NT2/D1 (cell line): ENCODE measurements around the gene ARID5A.
"Not testable (repeated sequence)": the region's sequence is repeated elsewhere in the genome, so short reads cannot be mapped to it uniquely, and the experiment has no call there.

Experiments used
- DNase-seq: peaks from one replicate; pipeline ENCODE4 v3.0.0-alpha.2; 2011; ENCODE audit warnings: low read depth, low spot score
- H3K27me3 ChIP-seq: 2 replicates; pipeline ENCODE4 v1.6.0; 2011; ENCODE audit warnings: mild to moderate bottlenecking; ENCODE audit not compliant: insufficient read length, insufficient read depth
- H3K36me3 ChIP-seq: 2 replicates; pipeline ENCODE4 v1.6.1; 2011; ENCODE audit warnings: mild to moderate bottlenecking, low read length, mixed read lengths; ENCODE audit not compliant: insufficient read depth, insufficient read length
- H3K4me1 ChIP-seq: 2 replicates; pipeline ENCODE4 v1.5.1; 2011; ENCODE audit not compliant: insufficient read depth, insufficient read length
- H3K4me3 ChIP-seq: 2 replicates; pipeline ENCODE4 v1.5.1; 2011; ENCODE audit warnings: low read depth; ENCODE audit not compliant: insufficient read length
- H3K9ac ChIP-seq: 2 replicates; pipeline ENCODE4 v1.6.0; 2011; ENCODE audit warnings: low read depth; ENCODE audit not compliant: insufficient read length
- H3K9me3 ChIP-seq: 2 replicates; pipeline ENCODE4 v1.5.1; 2011; ENCODE audit warnings: mild to moderate bottlenecking, low read length; ENCODE audit not compliant: insufficient read depth
- SUZ12 ChIP-seq: IDR thresholded peaks from 2 replicates; pipeline ENCODE4 v1.6.1; 2011; ENCODE audit not compliant: insufficient read length, insufficient read depth; ENCODE audit errors: extremely low read depth
- YY1 ChIP-seq: IDR thresholded peaks from 2 replicates; pipeline ENCODE4 v1.6.1; 2011; ENCODE audit not compliant: insufficient read length, insufficient read depth
- ZNF274 ChIP-seq: IDR thresholded peaks from 2 replicates; pipeline ENCODE4 v1.6.1; 2011; ENCODE audit warnings: mild to moderate bottlenecking, low read depth, low read length

The ARID5A gene

DNA sequence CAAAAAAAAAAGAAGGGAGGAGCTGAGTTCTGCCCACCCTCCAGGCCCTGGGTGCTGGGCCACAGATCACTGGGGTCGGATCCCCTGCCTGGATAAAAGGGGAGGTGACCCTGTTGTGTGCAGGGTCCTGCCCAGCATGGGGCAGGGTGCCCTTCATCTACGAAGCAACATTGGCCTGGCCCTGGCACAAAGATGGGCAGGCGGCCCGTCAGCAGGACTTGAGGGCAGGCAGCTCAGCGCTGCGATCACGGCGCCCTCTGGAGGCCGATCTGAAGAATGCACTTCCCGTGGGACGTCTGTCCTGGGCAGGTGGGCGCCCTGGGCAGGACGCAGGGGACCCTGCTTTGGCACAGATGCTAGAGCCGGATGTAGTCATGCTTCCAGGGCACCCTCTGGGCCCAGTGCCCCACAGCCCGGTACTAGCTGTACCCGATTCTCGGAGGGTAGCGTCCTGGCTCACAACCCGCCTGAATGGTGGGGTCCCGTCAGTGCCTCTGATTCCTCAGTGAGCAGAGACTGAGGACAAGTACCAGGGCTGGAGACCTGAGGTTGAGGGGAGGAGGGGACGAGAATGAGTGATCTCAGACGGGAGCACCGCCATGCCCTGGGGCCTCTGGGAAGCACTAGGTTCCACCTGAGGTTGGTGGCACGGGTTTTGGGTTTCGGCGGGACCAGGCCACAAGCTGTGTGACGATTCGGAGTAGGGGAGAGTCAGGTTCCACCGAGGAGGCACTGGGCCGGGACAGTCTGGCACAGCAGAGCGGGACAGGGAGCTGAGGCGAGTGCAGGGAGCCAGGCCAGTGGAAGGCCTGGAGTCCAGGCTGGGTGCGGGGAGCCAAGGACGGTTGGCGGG, 18.0 kb downstream of the ARID5A start:
- peaks cover 22% of the 10 kb centered on the region for H3K4me1 ChIP-seq
- no peak overlapping the region for H3K4me3 ChIP-seq
- TF ChIP-seq ZNF274 (no peak), SUZ12 (no peak), YY1 (no peak)
- no peak overlapping the region for H3K9ac ChIP-seq
- no peaks in the 10 kb centered on the region for H3K27me3 ChIP-seq
- H3K36me3 ChIP-seq: peaks cover 32% of the 10 kb centered on the region
- DNase-seq: no peak
- peaks cover 4% of the 10 kb centered on the region; the same call in 1 of the 2 replicates for H3K9me3 ChIP-seq

- H3K4me1 ChIP-seq: peaks cover 20% of the 10 kb centered on the region
- H3K9me3 ChIP-seq: peaks cover 4% of the 10 kb centered on the region; the same call in 1 of the 2 replicates
- peaks cover 29% of the 10 kb centered on the region for H3K36me3 ChIP-seq
- DNase-seq: no peak
- no peak overlapping the region for H3K9ac ChIP-seq
- H3K4me3 ChIP-seq: no peak overlapping the region
- no peak for TF ChIP-seq SUZ12
- no peak for TF ChIP-seq ZNF274
- no peak for TF ChIP-seq YY1
- no peaks in the 10 kb centered on the region for H3K27me3 ChIP-seq
These were observed 18.6 kb downstream of the ARID5A start for GRCh38 chr2:96555146-96555610.

DNA sequence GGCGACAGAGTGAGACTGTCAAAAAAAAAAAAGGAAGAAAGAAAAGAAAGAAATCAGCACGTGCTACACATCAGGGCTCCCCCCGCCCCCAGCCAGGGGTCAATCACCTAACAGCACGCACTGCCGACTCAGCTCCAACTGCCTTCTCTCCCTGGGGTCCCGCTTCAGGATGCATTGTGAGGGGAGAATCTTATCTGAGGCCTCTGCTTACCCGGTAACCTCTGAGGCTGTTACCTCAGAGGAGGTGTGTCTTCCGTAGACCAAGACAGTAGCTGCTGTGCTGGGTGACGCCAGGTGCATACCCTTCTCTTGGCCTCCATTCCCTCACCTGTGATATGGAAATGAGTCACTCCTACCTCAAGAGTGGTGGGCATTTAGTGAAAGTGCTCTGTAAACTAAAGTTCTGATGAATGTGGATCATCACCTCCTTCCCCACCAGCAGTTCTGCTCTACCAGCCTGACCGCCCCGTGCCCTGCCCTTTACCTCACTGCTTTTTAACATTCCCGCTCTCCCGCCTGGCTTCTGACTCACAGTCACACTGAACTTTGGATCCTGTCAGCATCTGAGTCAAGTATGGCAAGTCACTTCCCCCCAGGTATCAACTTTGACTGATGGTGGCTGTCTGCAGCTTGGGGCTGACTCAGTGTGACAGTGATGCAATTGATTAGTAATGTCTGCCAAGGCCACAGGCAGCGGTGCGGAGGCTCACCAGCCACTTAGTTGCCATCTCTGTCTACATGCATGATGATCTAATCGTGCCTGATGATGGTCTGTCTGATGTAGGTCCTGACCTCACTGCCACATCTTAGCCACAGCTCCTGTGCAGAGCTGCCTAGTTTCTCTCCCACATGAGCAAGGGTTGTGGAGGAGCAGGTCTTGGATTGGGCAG, 20.1 kb downstream of the ARID5A start:
- Histone ChIP-seq H3K27me3 (no peaks in the 10 kb centered on the region), H3K4me1 (peaks cover 20% of the 10 kb centered on the region), H3K9me3 (peaks cover 4% of the 10 kb centered on the region; the same call in 1 of the 2 replicates), H3K4me3 (no peak overlapping the region), H3K9ac (no peak overlapping the region), H3K36me3 (peaks cover 15% of the 10 kb centered on the region)
- TF ChIP-seq SUZ12 (no peak), YY1 (no peak), ZNF274 (no peak)
- no peak for DNase-seq

GRCh38 chr2:96557421-96557820, 20.9 kb downstream of the ARID5A start:
- H3K4me3 ChIP-seq, H3K9me3 ChIP-seq, H3K27me3 ChIP-seq, H3K9ac ChIP-seq, H3K36me3 ChIP-seq, DNase-seq: not testable (repeated sequence)
- peaks cover 20% of the 10 kb centered on the region for H3K4me1 ChIP-seq

DNA sequence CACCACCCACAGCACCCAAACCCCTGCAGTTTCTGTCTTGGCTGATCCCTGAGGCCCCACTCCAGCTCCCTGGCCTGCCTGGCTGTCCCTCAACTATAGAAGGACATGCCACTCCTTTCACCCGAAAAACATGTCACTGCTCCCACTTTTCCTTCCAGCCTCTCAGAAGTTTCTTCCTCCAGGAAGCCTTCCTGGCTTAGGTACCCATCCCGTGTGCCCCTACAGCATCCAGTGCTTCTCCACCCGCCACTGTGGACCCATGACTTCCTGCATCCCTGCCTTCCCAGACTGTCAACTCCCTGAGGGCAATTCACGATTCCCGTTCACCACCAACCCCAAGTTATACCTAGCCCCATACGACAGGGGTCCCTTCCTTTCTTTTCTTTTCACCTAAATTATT, 21.5 kb downstream of the ARID5A start:
- no peak for DNase-seq
- TF ChIP-seq ZNF274 (no peak), YY1 (no peak), SUZ12 (no peak)

GRCh38 chr2:96558485-96558884, 21.9 kb downstream of the ARID5A start:
- no peaks in the 10 kb centered on the region for H3K27me3 ChIP-seq
- no peak for DNase-seq
- no peaks in the 10 kb centered on the region for H3K36me3 ChIP-seq
- no peak overlapping the region for H3K9ac ChIP-seq
- TF ChIP-seq SUZ12 (no peak), YY1 (no peak), ZNF274 (no peak)
- H3K4me3 ChIP-seq: no peak overlapping the region
- H3K4me1 ChIP-seq: peaks cover 19% of the 10 kb centered on the region
- peaks cover 4% of the 10 kb centered on the region; the same call in 1 of the 2 replicates for H3K9me3 ChIP-seq

More for the DNA sequence above, 21.5 kb downstream of the ARID5A start:
- no peak overlapping the region for H3K4me3 ChIP-seq
- H3K36me3 ChIP-seq: peaks cover 3% of the 10 kb centered on the region
- peaks cover 20% of the 10 kb centered on the region for H3K4me1 ChIP-seq
- H3K9me3 ChIP-seq: peaks cover 4% of the 10 kb centered on the region; the same call in 1 of the 2 replicates
- H3K9ac ChIP-seq: no peak overlapping the region
- H3K27me3 ChIP-seq: no peaks in the 10 kb centered on the region

- no peak overlapping the region for H3K9ac ChIP-seq
- DNase-seq: no peak
- no peak overlapping the region for H3K4me3 ChIP-seq
- no peaks in the 10 kb centered on the region for H3K36me3 ChIP-seq
- H3K27me3 ChIP-seq: no peaks in the 10 kb centered on the region
- H3K4me1 ChIP-seq: peaks cover 8% of the 10 kb centered on the region
- H3K9me3 ChIP-seq: no peaks in the 10 kb centered on the region
- TF ChIP-seq YY1: no peak
These were observed 27.5 kb downstream of the ARID5A start for GRCh38 chr2:96564026-96564425.
